Measurements from ENCODE around the gene BRD4.

BRD4 gene

GRCh38 chr19:15188851-15189250, 143.5 kb downstream of the BRD4 start:
- no peak for DNase-seq

- no peak for DNase-seq
Observed at GRCh38 chr19:15187026-15188007, 145.0 kb downstream of the BRD4 start.

All from NCI-H187 treated with DMSO at 0.1 percent for 48 hours (cell line).